ENCODE data around the gene SLC10A1.
"Not testable (repeated sequence)": the region's sequence is repeated elsewhere in the genome, so short reads cannot be mapped to it uniquely, and the experiment has no call there.

Gene SLC10A1

GRCh38 chr14:69731919-69732598 lies 65.0 kb downstream of the SLC10A1 start:
- not testable (repeated sequence) for H3K27ac ChIP-seq

GRCh38 chr14:69727860-69728259 lies 69.2 kb downstream of the SLC10A1 start:
- peak overlapping the region in 7 of 21 experiments; percentile 4 to 79 (median 41) for H3K27ac ChIP-seq
- no peak overlapping the region for H3K4me3 ChIP-seq

More at GRCh38 chr14:69731919-69732598, 65.0 kb downstream of the SLC10A1 start:
- not testable (repeated sequence) for H3K4me3 ChIP-seq

DNA sequence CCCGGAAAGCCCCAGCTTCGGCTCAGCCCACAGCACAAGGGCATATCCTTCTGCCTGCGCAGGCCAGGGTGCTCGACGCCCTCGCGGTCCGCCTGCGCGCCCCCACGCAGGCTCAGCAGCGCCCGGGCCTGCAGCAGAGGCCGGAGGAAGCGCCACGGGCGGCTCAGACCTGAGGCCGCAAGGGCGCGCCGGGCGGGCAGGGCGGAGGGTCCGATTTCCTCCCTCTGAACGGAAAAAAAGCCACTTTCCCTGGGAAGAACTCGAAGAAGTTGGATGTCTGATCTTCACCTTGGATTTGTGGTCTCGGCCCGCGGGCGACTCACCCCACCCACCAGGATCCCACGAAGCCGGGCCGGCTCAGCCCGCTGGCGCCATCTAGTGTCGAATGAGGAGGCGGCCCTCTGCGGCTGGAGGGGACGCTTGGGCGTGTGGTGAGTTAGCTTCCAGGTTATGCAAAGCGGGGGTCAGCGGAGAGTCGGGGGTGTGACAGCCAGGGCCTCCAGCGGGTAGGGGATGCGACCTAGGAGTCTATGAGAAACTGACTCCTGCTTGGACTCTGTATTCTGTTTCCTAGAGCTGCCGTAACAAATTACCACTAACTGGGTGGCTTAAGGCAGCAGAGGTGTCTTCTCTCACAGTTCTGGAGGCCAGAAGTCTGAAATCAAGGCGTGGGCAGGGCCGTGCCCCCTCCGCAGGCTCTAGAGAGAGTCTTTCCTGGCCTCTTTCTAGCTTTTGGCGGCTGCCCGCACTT lies 70.1 kb downstream of the SLC10A1 start:
- Histone ChIP-seq H3K27ac (peak overlapping the region in 20 of 21 experiments; percentile 36 to 87 (median 73)), H3K4me3 (peak overlapping the region; percentile 25 to 48 (median 33))
